ENCODE data around the gene C4orf36.

- no peak for TF ChIP-seq CTCF (conservative IDR thresholded peaks at IDR 0.05; ENCODE audit: low read depth, low read length)
- TF ChIP-seq POLR2A (IDR thresholded peaks at IDR 0.05; ENCODE audit: low read depth, low read length): no peak
- no peak for TF ChIP-seq SMC3 (IDR thresholded peaks at IDR 0.05; ENCODE audit: low read depth, low read length)
- TF ChIP-seq FOS (IDR thresholded peaks at IDR 0.05; ENCODE audit: low read depth, low read length): no peak
Measured at GRCh38 chr4:86891762-86892635, at the start of gene C4orf36.

Data from IMR-90 (cell line).